ENCODE measurements around the gene SYK.
"Not testable (repeated sequence)": the region's sequence is repeated elsewhere in the genome, so short reads cannot be mapped to it uniquely, and the experiment has no call there.

Gene SYK

GRCh38 chr9:90801241-90801972, at the start of gene SYK:
TSS of gene SYK (plus strand) at chr9:90801819. CDS start at chr9:90843899, 42,080 bp downstream.
- in situ Hi-C loops (cut with HindIII; ENCODE audit: low sequenced_read_pairs): no loop called here
- no peak for DNase-seq (ENCODE audit: low read depth)
- H3K4me3 ChIP-seq (ENCODE audit: low read depth, low read length): no peak within 1 kb of the TSS
- TF ChIP-seq CTCF (IDR thresholded peaks at IDR 0.05; ENCODE audit: low read depth, low read length, missing control alignments): no peak

- in situ Hi-C loops (cut with HindIII; ENCODE audit: low sequenced_read_pairs); H3K4me3 ChIP-seq (ENCODE audit: low read depth, low read length): not testable (repeated sequence)
- peak; percentile 54 for TF ChIP-seq CTCF (IDR thresholded peaks at IDR 0.05; ENCODE audit: low read depth, low read length, missing control alignments)
- peak; percentile 45 for DNase-seq (ENCODE audit: low read depth)
Observed at GRCh38 chr9:90755514-90756371, 45.9 kb upstream of the SYK start.

GRCh38 chr9:90760577-90760976, 41.0 kb upstream of the SYK start:
- H3K4me3 ChIP-seq (ENCODE audit: low read depth, low read length); in situ Hi-C loops (cut with HindIII; ENCODE audit: low sequenced_read_pairs); DNase-seq (ENCODE audit: low read depth): not testable (repeated sequence)

- no peak for DNase-seq (ENCODE audit: low read depth)
- no peak overlapping the region for H3K4me3 ChIP-seq (ENCODE audit: low read depth, low read length)
- in situ Hi-C loops (cut with HindIII; ENCODE audit: low sequenced_read_pairs): no loop called here
- TF ChIP-seq CTCF (IDR thresholded peaks at IDR 0.05; ENCODE audit: low read depth, low read length, missing control alignments): no peak
Observed at GRCh38 chr9:90766731-90767130, 34.9 kb upstream of the SYK start.

GRCh38 chr9:90767523-90768100, 34.0 kb upstream of the SYK start:
- no peak for TF ChIP-seq CTCF (IDR thresholded peaks at IDR 0.05; ENCODE audit: low read depth, low read length, missing control alignments)
- DNase-seq (ENCODE audit: low read depth): no peak
- in situ Hi-C loops (cut with HindIII; ENCODE audit: low sequenced_read_pairs): no loop called here
- H3K4me3 ChIP-seq (ENCODE audit: low read depth, low read length): no peak overlapping the region

- in situ Hi-C loops (cut with HindIII; ENCODE audit: low sequenced_read_pairs): no loop called here
- no peak for DNase-seq (ENCODE audit: low read depth)
- H3K4me3 ChIP-seq (ENCODE audit: low read depth, low read length): no peak overlapping the region
Observed at GRCh38 chr9:90770182-90770738, 31.4 kb upstream of the SYK start.

More at GRCh38 chr9:90770182-90770738, 31.4 kb upstream of the SYK start:
- no peak for TF ChIP-seq CTCF (IDR thresholded peaks at IDR 0.05; ENCODE audit: low read depth, low read length, missing control alignments)
